ENCODE measurements around the gene ICAM1.
A peak's percentile ranks its signal among the peaks of the same experiment; 100 is the strongest.

Gene ICAM1

GRCh38 chr19:10306327-10306726 is 35.4 kb downstream of the ICAM1 start:
- H3K9me3 ChIP-seq (ENCODE audit: control insufficient read depth in 2 of 2, low read length in 2 of 2), result no peaks in the 10 kb centered on the region
- no peak overlapping the region for H3K9ac ChIP-seq (ENCODE audit: low read depth in 1 of 2, low read length in 2 of 2)
- no peak overlapping the region for H3K4me3 ChIP-seq (ENCODE audit: low read length in 2 of 2)
- H3K36me3 ChIP-seq (ENCODE audit: control insufficient read depth in 2 of 2, insufficient read depth in 2 of 2, low read length in 2 of 2), result no peaks in the 10 kb centered on the region
- no peaks in the 10 kb centered on the region for H3K27me3 ChIP-seq (ENCODE audit: control insufficient read depth in 2 of 2, insufficient read depth in 2 of 2, low read length in 2 of 2)
- H3K4me1 ChIP-seq (ENCODE audit: control insufficient read depth in 2 of 2, insufficient read depth in 2 of 2, low read length in 2 of 2), result no peaks in the 10 kb centered on the region
- no peak overlapping the region for H3K27ac ChIP-seq (ENCODE audit: low read depth in 2 of 2, low read length in 2 of 2)

GRCh38 chr19:10309423-10309822 is 38.5 kb downstream of the ICAM1 start, which contains the start of gene ZGLP1:
ZGLP1 (minus strand) TSS chr19:10309815.
- Histone ChIP-seq H3K36me3 (ENCODE audit: control insufficient read depth in 2 of 2, insufficient read depth in 2 of 2, low read length in 2 of 2) (peaks cover 0 to 2% of the 10 kb centered on the region in 2 donors), H3K4me1 (ENCODE audit: control insufficient read depth in 2 of 2, insufficient read depth in 2 of 2, low read length in 2 of 2) (no peaks in the 10 kb centered on the region), H3K9me3 (ENCODE audit: control insufficient read depth in 2 of 2, low read length in 2 of 2) (no peaks in the 10 kb centered on the region), H3K27ac (ENCODE audit: low read depth in 2 of 2, low read length in 2 of 2) (no peak within 1 kb of the TSS), H3K27me3 (ENCODE audit: control insufficient read depth in 2 of 2, insufficient read depth in 2 of 2, low read length in 2 of 2) (no peaks in the 10 kb centered on the region), H3K9ac (ENCODE audit: low read depth in 1 of 2, low read length in 2 of 2) (no peak within 1 kb of the TSS), H3K4me3 (ENCODE audit: low read length in 2 of 2) (no peak within 1 kb of the TSS)

GRCh38 chr19:10315335-10316214 is 44.7 kb downstream of the ICAM1 start, which contains the start of gene FDX2:
FDX2 (minus strand) TSS chr19:10316015; CDS start chr19:10315996, 19 bp downstream.
- Histone ChIP-seq H3K4me1 (ENCODE audit: control insufficient read depth in 2 of 2, insufficient read depth in 2 of 2, low read length in 2 of 2) (peaks cover 5 to 6% of the 10 kb centered on the region in 2 donors), H3K27ac (ENCODE audit: low read depth in 2 of 2, low read length in 2 of 2) (peak within 1 kb of the TSS in 1 of 2 donors; percentile 52), H3K27me3 (ENCODE audit: control insufficient read depth in 2 of 2, insufficient read depth in 2 of 2, low read length in 2 of 2) (no peaks in the 10 kb centered on the region), H3K4me3 (ENCODE audit: low read length in 2 of 2) (peak within 1 kb of the TSS; percentile 81 to 83), H3K9ac (ENCODE audit: low read depth in 1 of 2, low read length in 2 of 2) (peak within 1 kb of the TSS; percentile 52 to 54), H3K36me3 (ENCODE audit: control insufficient read depth in 2 of 2, insufficient read depth in 2 of 2, low read length in 2 of 2) (peaks cover 17 to 22% of the 10 kb centered on the region in 2 donors), H3K9me3 (ENCODE audit: control insufficient read depth in 2 of 2, low read length in 2 of 2) (no peaks in the 10 kb centered on the region)

DNA sequence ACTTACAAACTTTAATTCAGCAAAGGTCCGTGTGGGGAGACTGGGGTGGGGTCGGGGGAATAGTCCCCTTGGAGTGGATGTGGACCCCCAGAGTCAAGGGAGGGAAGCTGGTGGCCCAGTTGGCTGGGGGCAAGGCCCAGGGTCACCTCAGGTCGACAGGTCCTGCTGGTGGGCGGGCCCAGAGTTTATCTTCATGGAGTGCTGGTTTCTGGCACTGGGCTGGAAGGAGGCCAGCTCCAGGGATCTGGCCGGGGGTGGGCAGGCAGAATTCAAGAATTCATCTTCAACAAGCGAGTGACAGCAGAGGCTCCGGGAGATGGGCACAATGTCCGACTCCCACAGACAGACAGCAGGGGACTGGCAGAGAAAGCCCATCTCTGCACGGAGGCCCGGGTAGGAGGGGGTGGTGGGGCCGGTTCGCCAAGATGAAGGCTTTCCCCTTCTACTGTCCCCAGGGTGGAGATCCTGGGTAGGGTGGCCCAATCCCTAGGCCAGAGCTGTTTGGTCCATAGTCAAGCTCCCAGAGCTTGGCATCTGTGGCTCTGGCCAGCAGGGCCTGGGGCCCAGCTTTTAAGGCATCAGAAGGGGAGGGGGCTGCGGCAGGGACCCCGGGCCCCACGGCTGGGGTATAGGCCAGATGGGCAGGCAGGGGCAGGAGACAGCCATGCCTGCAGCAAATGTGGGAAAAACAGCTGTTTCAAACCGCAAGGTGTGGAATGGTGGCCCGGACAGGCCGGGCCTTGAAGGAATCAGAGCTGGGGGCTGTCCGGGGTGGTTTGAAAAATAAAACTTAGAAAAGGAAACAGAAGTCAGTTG is 45.5 kb downstream of the ICAM1 start:
- Histone ChIP-seq H3K9me3 (ENCODE audit: control insufficient read depth in 2 of 2, low read length in 2 of 2) (no peaks in the 10 kb centered on the region), H3K4me1 (ENCODE audit: control insufficient read depth in 2 of 2, insufficient read depth in 2 of 2, low read length in 2 of 2) (peaks cover 13% of the 10 kb centered on the region in 2 donors), H3K27me3 (ENCODE audit: control insufficient read depth in 2 of 2, insufficient read depth in 2 of 2, low read length in 2 of 2) (no peaks in the 10 kb centered on the region), H3K36me3 (ENCODE audit: control insufficient read depth in 2 of 2, insufficient read depth in 2 of 2, low read length in 2 of 2) (peaks cover 18 to 29% of the 10 kb centered on the region in 2 donors), H3K9ac (ENCODE audit: low read depth in 1 of 2, low read length in 2 of 2) (peak overlapping the region in 1 of 2 donors; percentile 52), H3K4me3 (ENCODE audit: low read length in 2 of 2) (peak overlapping the region; percentile 81 to 83), H3K27ac (ENCODE audit: low read depth in 2 of 2, low read length in 2 of 2) (peak overlapping the region in 1 of 2 donors; percentile 52)

DNA sequence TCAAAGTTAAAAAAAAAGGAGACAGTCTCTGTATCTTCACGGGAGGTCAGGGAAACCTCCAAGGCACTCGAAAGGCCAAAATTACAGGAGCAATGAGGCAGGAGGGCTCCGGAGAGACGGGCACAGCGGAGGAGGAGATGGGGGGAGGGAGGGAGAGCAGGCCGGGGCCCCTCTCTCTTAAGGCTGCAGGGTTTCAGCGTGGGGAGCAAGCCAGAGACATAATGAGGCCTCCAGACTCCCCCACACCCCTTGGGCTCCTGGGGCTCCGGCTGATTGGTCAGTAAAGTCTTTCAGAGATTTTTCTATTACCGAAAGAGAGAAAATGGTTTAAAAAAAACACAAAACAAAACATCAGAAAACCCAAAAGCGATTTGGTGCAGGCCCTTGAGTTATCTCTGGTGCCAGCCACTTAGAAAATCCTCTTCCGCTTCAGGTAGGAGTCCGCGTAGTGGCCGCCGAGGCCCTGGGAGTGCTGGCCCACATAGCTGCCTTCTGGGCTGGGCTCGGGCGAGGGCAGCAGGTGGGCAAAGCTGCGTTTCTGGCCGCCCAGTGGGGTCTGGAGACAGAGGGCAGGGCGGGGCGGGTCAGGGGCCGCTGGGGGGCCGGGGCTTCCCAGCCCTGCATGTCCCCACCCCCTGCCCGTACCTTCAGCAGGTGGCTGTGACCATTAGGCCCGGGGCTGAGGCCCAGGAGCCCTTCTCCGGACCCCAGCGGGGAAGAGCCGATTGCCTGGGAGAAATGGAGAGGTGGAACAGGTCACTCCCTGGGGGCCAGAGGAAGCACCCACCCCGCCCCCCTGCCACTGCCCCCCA is 46.3 kb downstream of the ICAM1 start:
- H3K4me3 ChIP-seq (ENCODE audit: low read length in 2 of 2), result no peak overlapping the region
- H3K9ac ChIP-seq (ENCODE audit: low read depth in 1 of 2, low read length in 2 of 2), result no peak overlapping the region
- no peaks in the 10 kb centered on the region for H3K9me3 ChIP-seq (ENCODE audit: control insufficient read depth in 2 of 2, low read length in 2 of 2)
- no peak overlapping the region for H3K27ac ChIP-seq (ENCODE audit: low read depth in 2 of 2, low read length in 2 of 2)
- H3K36me3 ChIP-seq (ENCODE audit: control insufficient read depth in 2 of 2, insufficient read depth in 2 of 2, low read length in 2 of 2), result peaks cover 26 to 32% of the 10 kb centered on the region in 2 donors
- H3K4me1 ChIP-seq (ENCODE audit: control insufficient read depth in 2 of 2, insufficient read depth in 2 of 2, low read length in 2 of 2), result peaks cover 20 to 21% of the 10 kb centered on the region in 2 donors
- no peaks in the 10 kb centered on the region for H3K27me3 ChIP-seq (ENCODE audit: control insufficient read depth in 2 of 2, insufficient read depth in 2 of 2, low read length in 2 of 2)

- Histone ChIP-seq H3K36me3 (ENCODE audit: control insufficient read depth in 2 of 2, insufficient read depth in 2 of 2, low read length in 2 of 2) (peaks cover 29 to 37% of the 10 kb centered on the region in 2 donors), H3K9ac (ENCODE audit: low read depth in 1 of 2, low read length in 2 of 2) (no peak overlapping the region), H3K27ac (ENCODE audit: low read depth in 2 of 2, low read length in 2 of 2) (no peak overlapping the region), H3K9me3 (ENCODE audit: control insufficient read depth in 2 of 2, low read length in 2 of 2) (no peaks in the 10 kb centered on the region), H3K4me1 (ENCODE audit: control insufficient read depth in 2 of 2, insufficient read depth in 2 of 2, low read length in 2 of 2) (peaks cover 28% of the 10 kb centered on the region in 2 donors), H3K4me3 (ENCODE audit: low read length in 2 of 2) (no peak overlapping the region), H3K27me3 (ENCODE audit: control insufficient read depth in 2 of 2, insufficient read depth in 2 of 2, low read length in 2 of 2) (no peaks in the 10 kb centered on the region)
These were observed 47.0 kb downstream of the ICAM1 start for GRCh38 chr19:10317857-10318462.

DNA sequence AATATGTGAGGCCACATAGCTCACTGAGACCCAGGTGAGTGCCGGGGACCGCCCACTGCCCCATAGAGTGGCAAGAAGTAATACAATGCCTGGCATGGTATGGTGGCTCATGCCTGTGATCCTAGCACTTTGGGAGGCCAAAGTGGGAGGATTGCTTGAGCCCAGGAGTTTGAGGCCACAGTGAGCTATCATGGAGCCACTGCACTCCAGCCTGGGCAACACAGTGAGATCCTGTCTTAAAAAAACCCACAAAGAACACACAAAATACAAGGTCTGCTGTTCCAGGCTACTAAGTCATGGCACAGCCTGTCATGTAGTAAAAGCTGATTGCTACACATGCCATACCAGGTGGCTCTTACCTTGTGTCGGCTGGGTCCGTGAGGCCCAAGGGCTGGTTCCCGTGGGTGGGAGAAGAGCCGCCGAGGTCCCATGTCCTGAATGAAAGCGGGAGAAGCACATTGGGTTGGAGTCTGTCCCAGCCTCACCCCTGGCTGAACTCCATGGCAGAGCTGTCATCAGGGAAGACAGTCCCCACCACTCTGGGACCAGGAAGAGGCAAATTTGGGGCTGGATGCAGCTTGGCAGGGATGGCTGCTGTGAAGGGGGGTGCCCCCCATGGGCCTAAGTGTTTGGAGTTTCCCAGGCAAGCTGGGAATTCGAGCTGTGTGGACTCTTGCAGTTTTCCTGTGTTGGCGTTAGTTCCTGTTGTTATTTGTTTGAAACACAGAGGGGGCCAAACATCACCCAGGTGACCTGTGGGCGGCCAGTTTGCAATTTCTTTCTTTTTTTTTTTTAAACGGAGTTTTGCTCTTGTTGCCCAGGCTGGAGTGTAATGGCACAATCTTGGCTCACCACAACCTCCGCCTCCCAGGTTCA is 48.1 kb downstream of the ICAM1 start:
- H3K4me3 ChIP-seq (ENCODE audit: low read length in 2 of 2), result no peak overlapping the region
- no peaks in the 10 kb centered on the region for H3K27me3 ChIP-seq (ENCODE audit: control insufficient read depth in 2 of 2, insufficient read depth in 2 of 2, low read length in 2 of 2)
- no peak overlapping the region for H3K27ac ChIP-seq (ENCODE audit: low read depth in 2 of 2, low read length in 2 of 2)
- no peak overlapping the region for H3K9ac ChIP-seq (ENCODE audit: low read depth in 1 of 2, low read length in 2 of 2)
- H3K9me3 ChIP-seq (ENCODE audit: control insufficient read depth in 2 of 2, low read length in 2 of 2), result no peaks in the 10 kb centered on the region
- peaks cover 29 to 42% of the 10 kb centered on the region in 2 donors for H3K36me3 ChIP-seq (ENCODE audit: control insufficient read depth in 2 of 2, insufficient read depth in 2 of 2, low read length in 2 of 2)
- H3K4me1 ChIP-seq (ENCODE audit: control insufficient read depth in 2 of 2, insufficient read depth in 2 of 2, low read length in 2 of 2), result peaks cover 29 to 30% of the 10 kb centered on the region in 2 donors

DNA sequence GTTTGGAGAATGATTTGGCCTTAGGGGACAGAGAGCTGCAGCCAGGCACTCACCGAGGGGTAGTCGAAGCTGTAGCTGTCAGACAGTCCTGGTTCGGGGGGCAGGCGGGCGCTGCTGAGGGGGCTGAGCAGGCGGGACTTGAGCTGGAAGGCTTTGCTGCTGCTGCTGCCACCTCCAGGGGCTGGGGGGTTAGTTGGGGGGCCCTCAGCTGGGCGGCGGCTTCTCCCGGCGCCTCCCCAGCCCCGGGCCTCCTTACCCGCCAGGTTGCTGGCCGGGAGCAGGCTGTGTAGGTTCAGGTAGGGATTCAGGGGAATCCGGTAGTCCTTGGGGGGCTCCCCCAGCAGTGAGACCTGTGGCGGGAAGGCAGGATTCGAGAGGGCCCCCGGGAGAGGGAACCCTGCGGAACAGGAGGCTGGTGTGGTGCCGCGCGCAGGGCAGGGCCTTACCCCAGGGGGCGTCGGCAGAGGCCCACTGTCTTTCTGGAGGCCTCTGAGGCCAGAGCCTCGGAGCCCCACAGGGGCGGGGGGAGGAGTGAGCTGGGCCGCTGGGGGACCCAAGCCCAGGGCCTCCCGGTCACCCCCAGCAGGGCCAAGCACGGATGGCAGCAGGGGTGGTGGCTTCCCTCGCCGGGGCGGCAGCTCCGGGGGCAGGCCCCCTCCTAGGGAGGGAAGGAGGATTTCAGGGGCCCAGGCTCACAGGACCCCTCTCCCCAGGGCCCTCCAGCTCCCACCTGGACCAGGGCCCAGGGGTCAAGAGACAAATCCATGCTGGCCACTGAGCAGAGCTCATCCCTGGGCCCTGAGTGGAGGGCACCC is 49.9 kb downstream of the ICAM1 start:
- Histone ChIP-seq H3K27me3 (ENCODE audit: control insufficient read depth in 2 of 2, insufficient read depth in 2 of 2, low read length in 2 of 2) (no peaks in the 10 kb centered on the region), H3K4me3 (ENCODE audit: low read length in 2 of 2) (peak overlapping the region in 1 of 2 donors; percentile 12), H3K27ac (ENCODE audit: low read depth in 2 of 2, low read length in 2 of 2) (peak overlapping the region; percentile 85 to 95), H3K9ac (ENCODE audit: low read depth in 1 of 2, low read length in 2 of 2) (peak overlapping the region in 1 of 2 donors; percentile 75), H3K4me1 (ENCODE audit: control insufficient read depth in 2 of 2, insufficient read depth in 2 of 2, low read length in 2 of 2) (peaks cover 25 to 29% of the 10 kb centered on the region in 2 donors), H3K36me3 (ENCODE audit: control insufficient read depth in 2 of 2, insufficient read depth in 2 of 2, low read length in 2 of 2) (peaks cover 31 to 48% of the 10 kb centered on the region in 2 donors), H3K9me3 (ENCODE audit: control insufficient read depth in 2 of 2, low read length in 2 of 2) (no peaks in the 10 kb centered on the region)

Data from mucosa of rectum (tissue), 2 donors.